ENCODE data around the gene VPREB3. TPM values are rescaled to one million over a fixed set of nuclear protein-coding genes. Genes with fewer than 3 reads are reported as not detected.
A peak's percentile ranks its signal among the peaks of the same experiment; 100 is the strongest.

VPREB3 gene
- total and polyA plus RNA-seq, 2 donors (not counting 1 experiment from before 2014, with no cell fraction given) = not detected

GRCh38 chr22:23750367-23750713, 3.9 kb downstream of the VPREB3 start:
- H3K4me1 ChIP-seq (ENCODE audit: control insufficient read depth, extremely low read depth, insufficient read depth, low read length) = no peaks in the 10 kb centered on the region

GRCh38 chr22:23749841-23750301, 4.4 kb downstream of the VPREB3 start:
- Histone ChIP-seq H3K4me1 (ENCODE audit: control insufficient read depth, extremely low read depth, insufficient read depth, low read length) (no peaks in the 10 kb centered on the region), H3K4me3 (replicated peaks in 1 of 4; ENCODE audit: control extremely low read depth in 1 of 4, insufficient read depth in 1 of 4, low read depth in 3 of 4, low read length in 4 of 4) (peak overlapping the region; percentile 80 to 95 (median 85)), H3K4me2 (ENCODE audit: extremely low read depth, insufficient read depth, low read length) (peak overlapping the region; percentile 99), H3K79me2 (ENCODE audit: control insufficient read depth, insufficient read depth, low read length) (no peaks in the 10 kb centered on the region), H3K36me3 (ENCODE audit: control insufficient read depth, insufficient read depth, low read length) (no peaks in the 10 kb centered on the region), H4K20me1 (ENCODE audit: control insufficient read depth, extremely low read depth, insufficient read depth, low read length) (no peaks in the 10 kb centered on the region), H2AFZ (ENCODE audit: low read length) (no peak overlapping the region), H3K27ac (ENCODE audit: insufficient read depth, low read length) (no peak overlapping the region), H3K9me3 (ENCODE audit: control insufficient read depth, insufficient read depth, low read depth, low read length) (no peaks in the 10 kb centered on the region), H3K9ac (ENCODE audit: insufficient read depth, low read length) (no peak overlapping the region), H3K27me3 (ENCODE audit: control insufficient read depth, insufficient read depth, low read length) (no peaks in the 10 kb centered on the region)
- no peak for TF ChIP-seq CTCF (conservative IDR thresholded peaks at IDR 0.05 in 1 of 2, IDR thresholded peaks at IDR 0.05 in 1 of 2; ENCODE audit: low read depth in 1 of 2, low read length in 2 of 2)
- TF ChIP-seq EZH2 (IDR thresholded peaks at IDR 0.05; ENCODE audit: low read length, missing control alignments) = no peak
- peak in 1 of 2 donors; percentile 25 for DNase-seq (ENCODE audit: low read depth in 2 of 2)

More at GRCh38 chr22:23750367-23750713, 3.9 kb downstream of the VPREB3 start:
- no peaks in the 10 kb centered on the region for H4K20me1 ChIP-seq (ENCODE audit: control insufficient read depth, extremely low read depth, insufficient read depth, low read length)
- H3K9me3 ChIP-seq (ENCODE audit: control insufficient read depth, insufficient read depth, low read depth, low read length) = no peaks in the 10 kb centered on the region
- H3K9ac ChIP-seq (ENCODE audit: insufficient read depth, low read length) = peak overlapping the region; percentile 73
- DNase-seq (ENCODE audit: low read depth in 2 of 2) = no peak
- TF ChIP-seq EZH2 (IDR thresholded peaks at IDR 0.05; ENCODE audit: low read length, missing control alignments) = no peak
- TF ChIP-seq CTCF (conservative IDR thresholded peaks at IDR 0.05 in 1 of 2, IDR thresholded peaks at IDR 0.05 in 1 of 2; ENCODE audit: low read depth in 1 of 2, low read length in 2 of 2) = no peak
- H2AFZ ChIP-seq (ENCODE audit: low read length) = peak overlapping the region; percentile 83
- no peaks in the 10 kb centered on the region for H3K27me3 ChIP-seq (ENCODE audit: control insufficient read depth, insufficient read depth, low read length)
- no peaks in the 10 kb centered on the region for H3K79me2 ChIP-seq (ENCODE audit: control insufficient read depth, insufficient read depth, low read length)
- peak overlapping the region; percentile 42 for H3K27ac ChIP-seq (ENCODE audit: insufficient read depth, low read length)
- H3K4me2 ChIP-seq (ENCODE audit: extremely low read depth, insufficient read depth, low read length) = peak overlapping the region; percentile 99
- peak overlapping the region; percentile 80 to 95 (median 85) for H3K4me3 ChIP-seq (replicated peaks in 1 of 4; ENCODE audit: control extremely low read depth in 1 of 4, insufficient read depth in 1 of 4, low read depth in 3 of 4, low read length in 4 of 4)
- no peaks in the 10 kb centered on the region for H3K36me3 ChIP-seq (ENCODE audit: control insufficient read depth, insufficient read depth, low read length)

GRCh38 chr22:23745791-23746190, 8.4 kb downstream of the VPREB3 start:
- H3K36me3 ChIP-seq (ENCODE audit: control insufficient read depth, insufficient read depth, low read length) = peaks cover 3% of the 10 kb centered on the region

More at GRCh38 chr22:23745791-23746190, 8.4 kb downstream of the VPREB3 start:
- no peak overlapping the region for H3K4me2 ChIP-seq (ENCODE audit: extremely low read depth, insufficient read depth, low read length)
- no peak overlapping the region for H3K4me3 ChIP-seq (replicated peaks in 1 of 4; ENCODE audit: control extremely low read depth in 1 of 4, insufficient read depth in 1 of 4, low read depth in 3 of 4, low read length in 4 of 4)
- no peaks in the 10 kb centered on the region for H3K9me3 ChIP-seq (ENCODE audit: control insufficient read depth, insufficient read depth, low read depth, low read length)
- H3K4me1 ChIP-seq (ENCODE audit: control insufficient read depth, extremely low read depth, insufficient read depth, low read length) = no peaks in the 10 kb centered on the region
- H3K27me3 ChIP-seq (ENCODE audit: control insufficient read depth, insufficient read depth, low read length) = no peaks in the 10 kb centered on the region
- H4K20me1 ChIP-seq (ENCODE audit: control insufficient read depth, extremely low read depth, insufficient read depth, low read length) = no peaks in the 10 kb centered on the region
- no peaks in the 10 kb centered on the region for H3K79me2 ChIP-seq (ENCODE audit: control insufficient read depth, insufficient read depth, low read length)
- H3K27ac ChIP-seq (ENCODE audit: insufficient read depth, low read length) = no peak overlapping the region
- TF ChIP-seq CTCF (conservative IDR thresholded peaks at IDR 0.05 in 1 of 2, IDR thresholded peaks at IDR 0.05 in 1 of 2; ENCODE audit: low read depth in 1 of 2, low read length in 2 of 2) (no peak), EZH2 (IDR thresholded peaks at IDR 0.05; ENCODE audit: low read length, missing control alignments) (no peak)
- no peak for DNase-seq (ENCODE audit: low read depth in 2 of 2)
- H3K9ac ChIP-seq (ENCODE audit: insufficient read depth, low read length) = no peak overlapping the region
- no peak overlapping the region for H2AFZ ChIP-seq (ENCODE audit: low read length)
